GM21381 (cell line): ENCODE measurements around the gene ELOVL6.
A peak's percentile ranks its signal among the peaks of the same experiment; 100 is the strongest.

Experiments
- ATAC-seq: cut with Tn5 transposase; IDR thresholded peaks from one replicate; pipeline ENCODE4 v1.9.1; 2021; ENCODE audit warnings: mild to moderate bottlenecking, moderate library complexity; ENCODE audit not compliant: unreplicated experiment

ELOVL6 gene

GRCh38 chr4:110129544-110129943 is 68.9 kb downstream of the ELOVL6 start:
- ATAC-seq: no peak

DNA sequence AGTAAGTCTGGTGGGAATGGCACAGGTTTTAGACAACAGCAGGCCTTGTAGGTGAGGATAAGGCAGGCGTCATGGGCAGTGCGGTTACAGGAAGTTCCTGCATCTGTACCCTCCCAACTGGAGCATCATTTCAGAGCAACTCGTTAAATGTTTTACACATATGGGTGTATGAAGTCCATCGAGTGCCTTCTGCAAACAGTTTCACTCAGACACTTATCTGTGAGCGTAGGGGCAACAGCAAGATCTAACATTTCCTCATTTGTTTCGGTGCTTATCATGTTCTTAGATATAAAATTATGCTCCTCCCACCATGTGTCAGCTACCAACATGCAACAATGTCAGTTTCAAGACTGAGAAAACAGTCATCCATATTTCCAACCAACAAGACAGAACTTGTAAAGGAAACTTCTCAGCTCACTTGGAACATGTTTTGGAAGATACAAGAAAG is 69.9 kb downstream of the ELOVL6 start:
- ATAC-seq: no peak

- ATAC-seq: no peak
Measured at GRCh38 chr4:110128029-110128428, 70.4 kb downstream of the ELOVL6 start.

DNA sequence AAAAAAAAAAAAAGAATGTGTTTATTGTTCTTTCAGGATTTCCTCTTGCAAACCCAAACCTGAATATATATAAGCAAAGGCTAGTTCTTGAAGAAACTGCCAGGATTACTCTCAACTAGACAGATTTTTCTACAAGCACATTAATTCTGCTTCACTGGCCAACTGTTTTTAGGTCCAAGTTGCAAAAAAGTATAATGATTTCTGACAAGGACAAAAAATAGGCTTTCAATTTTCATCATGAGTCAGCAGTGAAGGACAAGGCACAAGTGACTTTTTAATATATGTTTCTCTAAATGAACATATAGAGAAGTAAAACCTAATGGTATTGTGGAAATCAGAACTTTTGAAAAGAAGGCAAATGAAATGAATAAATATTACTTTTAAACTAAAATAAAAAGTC is 73.7 kb downstream of the ELOVL6 start:
- ATAC-seq: no peak

DNA sequence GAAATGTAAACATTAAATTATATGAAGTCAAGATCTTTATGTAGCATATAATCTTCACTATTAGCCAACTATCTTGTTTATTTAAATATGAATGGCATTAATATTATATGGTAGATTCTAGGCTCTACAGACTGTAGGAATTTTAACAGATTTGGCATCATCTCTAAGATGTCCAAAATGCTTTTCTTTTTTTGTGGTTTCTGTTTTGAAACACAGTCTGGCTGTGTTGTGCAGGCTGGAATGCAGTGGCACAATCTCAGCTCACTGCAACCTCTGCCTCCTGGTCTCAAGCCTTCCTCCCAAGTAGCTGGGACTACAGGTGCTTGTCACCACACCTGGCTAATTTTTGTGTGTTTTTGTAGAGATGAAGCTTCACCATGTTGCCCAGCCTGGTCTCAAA is 76.2 kb downstream of the ELOVL6 start:
- ATAC-seq: no peak

GRCh38 chr4:110120506-110120905 is 77.9 kb downstream of the ELOVL6 start:
- ATAC-seq: no peak

- ATAC-seq: no peak
Measured at GRCh38 chr4:110119880-110120279, 78.5 kb downstream of the ELOVL6 start.

GRCh38 chr4:110119337-110119736 is 79.1 kb downstream of the ELOVL6 start:
- peak; percentile 56 for ATAC-seq

DNA sequence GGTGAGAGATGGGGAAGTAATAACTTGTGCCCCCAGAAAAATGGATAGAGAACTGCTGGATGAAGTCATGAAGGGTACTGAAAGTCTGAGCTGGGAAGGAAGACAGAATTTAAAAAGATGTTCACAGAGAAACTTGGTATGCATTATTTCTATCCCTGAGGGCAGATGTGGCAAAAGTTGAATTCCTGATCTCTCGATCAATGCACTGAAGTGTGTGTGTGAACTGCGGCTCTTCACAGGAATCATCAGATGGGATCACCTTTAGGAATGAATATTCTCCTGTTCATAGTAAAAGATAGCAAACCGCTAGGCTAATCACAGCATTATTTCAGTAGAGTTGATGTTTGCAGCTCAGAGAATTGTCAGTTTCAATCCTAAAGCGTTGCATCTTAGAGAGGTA is 86.4 kb downstream of the ELOVL6 start:
- ATAC-seq: no peak

DNA sequence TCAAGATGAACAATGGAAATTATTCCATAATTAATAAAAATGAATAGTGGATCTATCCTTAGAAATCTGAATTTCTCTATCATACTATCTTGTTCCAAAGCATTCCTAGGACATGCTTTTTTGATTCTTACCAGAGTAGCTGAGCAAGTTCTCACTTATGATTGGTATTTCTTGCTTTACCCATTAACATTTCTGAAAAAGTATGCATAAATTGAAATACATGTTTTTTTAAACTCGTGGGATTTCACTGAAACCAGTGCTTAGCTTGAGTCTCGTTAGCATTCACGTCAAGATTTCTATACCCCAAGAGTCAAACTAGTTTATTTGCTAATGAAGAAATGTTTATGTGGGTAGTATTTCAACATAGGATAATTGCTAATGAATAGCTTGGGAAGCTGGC is 89.0 kb downstream of the ELOVL6 start:
- no peak for ATAC-seq

GRCh38 chr4:110108960-110109359 is 89.5 kb downstream of the ELOVL6 start:
- no peak for ATAC-seq

DNA sequence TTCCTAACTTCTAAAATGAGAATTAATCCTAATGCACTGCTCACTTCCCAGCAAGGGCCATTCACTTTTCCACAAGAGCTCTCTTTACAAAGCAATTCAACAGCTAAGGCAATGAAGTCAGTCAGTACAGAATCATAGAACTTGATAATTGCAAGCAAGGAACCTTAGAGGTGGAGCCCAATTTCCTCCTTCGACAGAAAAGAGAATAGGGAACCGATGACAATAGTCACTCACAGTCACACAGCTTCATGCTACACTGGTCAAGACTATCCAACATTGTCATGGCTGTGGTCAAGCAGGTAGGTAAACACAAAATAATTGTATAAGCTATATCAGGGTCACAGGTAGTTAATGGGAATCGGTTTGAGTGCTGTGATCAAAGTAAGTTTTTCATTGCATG is 90.0 kb downstream of the ELOVL6 start:
- ATAC-seq: peak; percentile 89

DNA sequence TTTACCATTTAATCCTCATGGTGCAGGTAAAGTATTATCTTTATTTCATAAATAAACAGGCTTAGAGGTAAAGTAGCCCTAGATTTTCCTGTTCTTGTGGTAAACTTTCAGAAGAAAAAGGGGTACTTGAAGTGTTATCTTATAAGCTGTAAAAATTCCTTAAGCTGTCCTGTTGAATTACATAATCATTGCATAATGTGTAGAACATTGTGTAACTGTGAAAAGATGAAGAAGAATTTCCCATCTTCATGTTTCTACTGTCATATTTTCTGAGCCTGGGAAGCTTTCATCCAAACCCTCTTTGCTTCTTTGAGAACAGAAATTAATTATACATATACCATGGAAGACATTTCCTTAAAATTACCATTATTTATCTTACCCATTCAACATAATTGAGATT is 90.5 kb downstream of the ELOVL6 start:
- no peak for ATAC-seq

- ATAC-seq: no peak
Measured at GRCh38 chr4:110106931-110107296, 91.5 kb downstream of the ELOVL6 start.

GRCh38 chr4:110104661-110105060 is 93.8 kb downstream of the ELOVL6 start:
- ATAC-seq: no peak

DNA sequence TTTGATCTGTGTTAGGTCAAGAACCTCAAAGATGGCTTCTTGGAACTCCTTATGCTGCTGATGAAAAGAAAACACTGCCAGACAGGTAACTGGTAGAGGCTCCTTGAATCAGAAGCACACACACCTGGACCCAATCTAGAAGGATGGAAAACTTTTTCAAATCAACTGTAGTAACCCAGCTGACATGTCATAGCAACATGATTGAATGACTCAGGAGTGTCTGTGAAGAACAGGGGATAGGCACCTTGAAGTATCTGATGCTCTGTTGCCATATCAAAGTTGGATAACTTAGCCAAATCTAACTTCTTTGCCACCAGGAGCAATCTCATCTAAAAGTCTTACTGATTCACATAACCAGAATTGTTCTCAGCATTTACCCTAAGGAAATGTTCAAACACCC is 98.8 kb downstream of the ELOVL6 start:
- ATAC-seq: no peak

GRCh38 chr4:110096405-110096804 is 102.0 kb downstream of the ELOVL6 start:
- ATAC-seq: no peak

- ATAC-seq: no peak
Measured at GRCh38 chr4:110092646-110093045, 105.8 kb downstream of the ELOVL6 start.

DNA sequence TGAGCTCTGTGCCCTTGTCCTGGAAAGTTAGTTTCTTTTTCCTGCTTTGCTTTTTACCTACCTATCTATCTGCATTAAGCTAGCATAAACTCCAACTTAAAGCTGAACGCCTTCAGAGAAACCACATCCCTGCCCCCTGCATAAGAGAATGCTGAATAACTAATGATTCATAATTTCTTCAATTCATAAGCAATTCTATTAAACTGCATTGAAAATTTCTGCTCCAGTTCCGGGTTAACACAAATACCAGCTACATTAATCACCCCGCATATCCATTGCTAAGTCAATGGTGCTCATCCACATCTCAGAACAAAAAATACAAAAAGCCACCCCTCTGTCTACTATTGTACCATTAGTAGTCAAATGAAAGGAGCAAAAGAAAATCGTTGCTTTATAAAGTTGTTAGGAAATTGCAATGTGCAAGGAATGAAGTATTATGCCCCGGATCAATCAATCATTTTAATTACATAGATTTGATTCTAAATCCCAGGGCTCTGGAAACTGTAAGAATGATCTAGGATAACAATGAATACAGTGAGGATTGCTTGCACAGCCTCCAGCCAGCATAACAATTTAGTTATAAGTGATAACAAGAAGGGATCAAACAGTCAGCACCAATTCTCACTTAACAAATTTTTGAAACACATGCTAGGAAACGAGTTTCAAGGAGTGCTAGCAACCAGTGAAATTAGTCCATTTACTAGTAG is 106.8 kb downstream of the ELOVL6 start:
- ATAC-seq: no peak

DNA sequence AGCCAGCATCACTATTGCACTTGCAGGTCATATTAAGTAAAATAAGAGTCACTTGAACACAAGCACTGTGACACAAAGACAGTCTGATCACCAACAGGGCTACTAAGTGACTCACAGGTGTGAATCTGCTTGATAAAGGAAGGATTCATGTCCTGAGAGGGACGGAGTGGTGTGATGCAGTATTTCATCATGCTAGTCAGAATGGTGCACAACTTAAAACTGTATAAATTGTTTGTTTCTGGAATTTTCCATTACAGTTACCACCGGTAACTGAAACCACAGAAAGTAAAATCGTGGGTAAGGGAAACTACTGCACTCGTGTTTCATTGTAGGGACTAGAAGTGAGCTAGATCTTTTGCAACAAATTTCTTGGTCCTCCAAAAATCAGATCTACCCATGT is 109.7 kb downstream of the ELOVL6 start:
- ATAC-seq: peak; percentile 60

DNA sequence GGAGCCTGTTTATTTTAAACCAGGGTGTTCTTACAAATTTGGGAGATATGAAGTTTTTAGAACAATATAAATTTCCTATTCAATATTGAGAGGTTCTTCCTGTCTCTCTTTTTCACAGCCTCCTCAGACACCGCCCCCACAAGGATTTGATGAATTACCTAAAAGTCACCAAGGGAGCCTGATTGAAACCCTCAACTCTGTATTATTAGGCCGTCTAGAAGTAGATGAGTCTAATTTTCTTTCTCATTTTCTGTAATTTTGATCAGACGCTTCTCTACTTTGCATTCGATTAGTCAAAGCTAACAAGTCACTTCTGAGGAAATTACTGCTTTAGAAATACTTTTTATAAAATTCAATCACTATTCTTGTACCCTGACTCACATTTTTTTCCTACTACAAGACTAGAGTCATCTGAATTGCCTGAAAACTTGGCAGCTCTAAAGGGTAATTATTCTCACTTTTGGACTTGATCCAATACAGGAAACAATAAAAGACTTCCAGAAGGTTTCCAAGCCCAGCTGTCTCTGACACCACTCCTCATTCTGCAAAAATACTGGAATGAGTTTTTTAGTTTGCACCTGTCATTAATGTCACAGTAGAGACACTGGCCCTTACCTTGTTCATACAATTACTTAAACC is 111.2 kb downstream of the ELOVL6 start:
- ATAC-seq: no peak

DNA sequence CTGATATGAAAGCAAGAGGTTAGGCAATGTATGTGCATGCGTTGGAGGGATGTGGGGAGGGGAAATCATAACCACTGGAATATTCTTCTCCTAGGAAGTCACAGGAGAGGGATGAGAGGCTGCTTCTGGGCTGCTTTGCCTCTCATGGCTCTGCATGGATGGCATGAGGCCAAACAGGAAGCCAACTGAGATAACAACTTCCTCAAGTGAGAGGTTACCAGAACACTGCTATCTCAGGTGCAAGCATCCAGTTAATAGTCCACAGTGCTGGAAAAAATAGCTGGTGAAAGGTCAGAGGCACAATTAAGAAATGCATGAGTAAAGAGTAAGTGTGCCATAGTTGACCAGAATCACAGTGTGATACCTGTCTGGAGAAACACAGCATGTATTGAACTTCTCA is 113.3 kb downstream of the ELOVL6 start:
- no peak for ATAC-seq

DNA sequence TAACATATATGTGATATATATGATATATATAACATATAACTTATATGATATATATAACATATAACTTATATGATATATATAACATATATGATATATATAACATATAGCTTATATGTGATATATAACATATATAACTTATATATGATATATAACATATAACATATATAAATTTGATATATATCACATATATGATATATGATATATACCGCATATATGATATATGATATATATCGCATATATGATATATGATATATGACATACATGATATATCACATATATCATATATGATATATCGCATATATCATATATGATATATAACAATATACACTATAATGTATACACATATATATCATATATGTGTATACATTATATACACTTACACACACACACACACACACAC is 114.3 kb downstream of the ELOVL6 start:
- no peak for ATAC-seq
